HCT116 (cell line): ENCODE results near the gene LINGO1. TPM values are rescaled to one million over a fixed set of nuclear protein-coding genes. Genes with fewer than 3 reads are reported as not detected.

ENCODE experiments used
- ATAC-seq: fragments of 200-7000 bp; cut with Tn5 transposase; 2 replicates; pipeline ENCODE4 v1.9.1; 2020; ENCODE audit warnings: mild to moderate bottlenecking, moderate library complexity
- BruUV-seq: library from RNA; stranded (reverse); fragments of 400-500 nt; replicated peaks from 2 replicates; lab custom pipeline; 2021; lab: Mats Ljungman, UMichigan
- CTCF ChIA-PET: fragments of 300-600 bp; sonication (Branson Sonifier 250); formaldehyde crosslinking; loops from one replicate; lab custom pipeline; 2021; ENCODE audit warnings: antibody characterized with exemption; lab: Charles Lee
- POLR2A ChIA-PET: fragments of 300-600, 350-600 bp; sonication (Branson Sonifier 250); formaldehyde crosslinking; loops from one replicate; lab custom pipeline; 2021; ENCODE audit warnings: antibody characterized with exemption; lab: Charles Lee
- RAD21 ChIA-PET, 2 experiments: fragments of 300-600 bp; sonication (Branson Sonifier 250); formaldehyde crosslinking; loops; one replicate each; lab custom pipeline; 2023; ENCODE audit warnings: low total read pairs in 2 of 2; ENCODE audit not compliant: uncharacterized antibody in 2 of 2, unreplicated experiment in 2 of 2, low non-redundant PET in 1 of 2; lab: Charles Lee
- DNase-seq: peaks from one replicate; pipeline ENCODE4 v3.0.0-alpha.2; 2010; ENCODE audit warnings: low read depth, low spot score
- H2AFZ ChIP-seq: fragments of 200-600 bp; shearing (Covaris generic), sonication (generic); 2 replicates; pipeline ENCODE4 v1.6.1; 2017; ENCODE audit warnings: low read depth, mixed run types, mixed read lengths, antibody characterized with exemption, low read length; ENCODE audit not compliant: poor library complexity, severe bottlenecking
- H3K27ac ChIP-seq: 2 replicates; pipeline ENCODE4 v1.5.1; 2012; ENCODE audit warnings: low read depth, low read length
- H3K27me3 ChIP-seq: fragments of 200-600 bp; sonication (generic); 2 replicates; pipeline ENCODE4 v1.6.1; 2016; ENCODE audit warnings: mixed run types, low read length, mixed read lengths; ENCODE audit not compliant: insufficient read depth
- H3K36me3 ChIP-seq, 2 experiments: fragments of 200-500 bp in 1 of 2; fragments of 200-600 bp in 1 of 2; sonication (Bioruptor generic) in 1 of 2; sonication (generic) in 1 of 2; 2 replicates each; pipeline versions ENCODE4 v1.5.1 to v1.6.1; 2014 to 2016; ENCODE audit warnings: low read length in 2 of 2, inconsistent platforms in 1 of 2, mixed read lengths in 1 of 2, mixed run types in 1 of 2; ENCODE audit not compliant: insufficient read depth in 2 of 2, control insufficient read depth in 1 of 2
- H3K4me1 ChIP-seq, 2 experiments: fragments of 200-600 bp in 1 of 2; sonication (generic) in 1 of 2; 2 replicates each; pipeline versions ENCODE4 v1.5.1 to v1.6.1; 2012 to 2017; ENCODE audit warnings: low read length in 2 of 2, inconsistent platforms in 1 of 2, mild to moderate bottlenecking in 1 of 2, mixed read lengths in 1 of 2, mixed run types in 1 of 2, moderate library complexity in 1 of 2; ENCODE audit not compliant: insufficient read depth in 2 of 2, control insufficient read depth in 1 of 2
- H3K4me2 ChIP-seq: fragments of 200-600 bp; sonication (generic); 2 replicates; pipeline ENCODE4 v1.6.1; 2017; ENCODE audit warnings: mixed run types, low read length, mixed read lengths
- H3K4me3 ChIP-seq, 2 experiments: fragments of 200-600 bp in 1 of 2; sonication (generic) in 1 of 2; replicated peaks in 1 of 2; 2 replicates each; pipeline ENCODE4 v1.5.1; 2011 to 2016; ENCODE audit warnings: low read length in 2 of 2, control low read depth in 1 of 2, low read depth in 1 of 2, mild to moderate bottlenecking in 1 of 2, mixed read lengths in 1 of 2, mixed run types in 1 of 2
- H3K79me2 ChIP-seq: fragments of 200-600 bp; sonication (generic); 2 replicates; pipeline ENCODE4 v1.6.1; 2017; ENCODE audit warnings: mild to moderate bottlenecking, mixed run types, low read length, moderate library complexity, mixed read lengths; ENCODE audit not compliant: insufficient read depth
- H3K9ac ChIP-seq: fragments of 200-600 bp; sonication (generic); 2 replicates; pipeline ENCODE4 v1.6.1; 2016; ENCODE audit warnings: low read length, mixed read lengths
- H3K9me2 ChIP-seq: fragments of 200-600 bp; sonication (generic), shearing (Covaris generic); 2 replicates; pipeline ENCODE4 v1.6.1; 2017; ENCODE audit warnings: mixed run types, mild to moderate bottlenecking, moderate library complexity; ENCODE audit not compliant: insufficient read depth
- H3K9me3 ChIP-seq, 2 experiments: fragments of 200-500 bp in 1 of 2; fragments of 200-600 bp in 1 of 2; sonication (Bioruptor generic) in 1 of 2; sonication (generic) in 1 of 2; 2 replicates each; pipeline ENCODE4 v1.6.1; 2014 to 2017; ENCODE audit warnings: low read length in 2 of 2, mixed read lengths in 2 of 2, inconsistent platforms in 1 of 2, low read depth in 1 of 2, mild to moderate bottlenecking in 1 of 2, mixed run types in 1 of 2, moderate library complexity in 1 of 2; ENCODE audit not compliant: control insufficient read depth in 1 of 2, insufficient read depth in 1 of 2
- H4K20me1 ChIP-seq: fragments of 200-600 bp; sonication (generic), shearing (Covaris generic); 2 replicates; pipeline ENCODE4 v1.6.1; 2017; ENCODE audit warnings: mixed run types, mild to moderate bottlenecking, moderate library complexity; ENCODE audit not compliant: insufficient read depth
- CEBPB ChIP-seq: IDR thresholded peaks from 2 replicates; pipeline ENCODE4 v1.6.1; 2012; ENCODE audit warnings: low read depth
- ELF1 ChIP-seq: IDR thresholded peaks from 2 replicates; pipeline ENCODE4 v1.6.1; 2012; ENCODE audit warnings: low read depth, borderline replicate concordance
- EZH2phosphoT487 ChIP-seq: fragments of 200-600 bp; IDR thresholded peaks from 2 replicates; pipeline ENCODE4 v1.6.1; 2018; ENCODE audit warnings: antibody characterized with exemption, borderline replicate concordance
- POLR2A ChIP-seq: IDR thresholded peaks from 2 replicates; pipeline ENCODE4 v1.7.0; 2011; ENCODE audit warnings: borderline replicate concordance; ENCODE audit not compliant: insufficient read depth, insufficient read length; ENCODE audit errors: extremely low read depth
- POLR2AphosphoS5 ChIP-seq: IDR thresholded peaks from 2 replicates; pipeline ENCODE4 v1.6.1; 2011; ENCODE audit warnings: mild to moderate bottlenecking, low read depth, low read length, moderate library complexity
- SRF ChIP-seq: IDR thresholded peaks from 2 replicates; pipeline ENCODE4 v1.6.1; 2012; ENCODE audit warnings: low read depth
- TCF7L2 ChIP-seq: IDR thresholded peaks from 2 replicates; pipeline ENCODE4 v1.7.0; 2011; ENCODE audit warnings: borderline replicate concordance, inconsistent platforms; ENCODE audit not compliant: insufficient read depth, insufficient read length; ENCODE audit errors: extremely low read depth
- intact Hi-C: fragments of 100-400 bp; cut with micrococcal nuclease; formaldehyde crosslinking; loops from 2 replicates; pipeline ENCODE4 v1.10.0; 2022
- total RNA-seq: library from RNA; stranded (reverse); gene quantifications from one replicate; pipeline ENCODE4 v1.2.1, GENCODE V29; 2021; ENCODE audit not compliant: unreplicated experiment
- TF ChIP-seq, protein P1 (sequence below): IDR thresholded peaks from 2 replicates; pipeline ENCODE4 v1.6.1; 2012
- TF ChIP-seq, protein P2 (sequence below): IDR thresholded peaks from 2 replicates; pipeline ENCODE4 v1.6.1; 2012
- TF ChIP-seq, protein P3 (sequence below): IDR thresholded peaks from 2 replicates; pipeline ENCODE4 v1.6.1; 2011; ENCODE audit warnings: mild to moderate bottlenecking, low read length, moderate library complexity; ENCODE audit not compliant: insufficient replicate concordance; ENCODE audit errors: extremely low read depth
- TF ChIP-seq, protein P4 (sequence below), 3 experiments: fragments of 200-600 bp in 1 of 3; sonication (generic) in 1 of 3; IDR thresholded peaks in 2 of 3; conservative IDR thresholded peaks in 1 of 3; 2 replicates each; pipeline ENCODE4 v1.5.1; 2012 to 2017; ENCODE audit warnings: low read depth in 2 of 3, low read length in 2 of 3, antibody characterized with exemption in 1 of 3, borderline replicate concordance in 1 of 3, control low read depth in 1 of 3, mild to moderate bottlenecking in 1 of 3, mixed read lengths in 1 of 3, mixed run types in 1 of 3, moderate library complexity in 1 of 3; ENCODE audit not compliant: insufficient read depth in 1 of 3

Gene LINGO1
- total RNA-seq, 1 experiment from 2014 or later: 15.6 TPM

DNA sequence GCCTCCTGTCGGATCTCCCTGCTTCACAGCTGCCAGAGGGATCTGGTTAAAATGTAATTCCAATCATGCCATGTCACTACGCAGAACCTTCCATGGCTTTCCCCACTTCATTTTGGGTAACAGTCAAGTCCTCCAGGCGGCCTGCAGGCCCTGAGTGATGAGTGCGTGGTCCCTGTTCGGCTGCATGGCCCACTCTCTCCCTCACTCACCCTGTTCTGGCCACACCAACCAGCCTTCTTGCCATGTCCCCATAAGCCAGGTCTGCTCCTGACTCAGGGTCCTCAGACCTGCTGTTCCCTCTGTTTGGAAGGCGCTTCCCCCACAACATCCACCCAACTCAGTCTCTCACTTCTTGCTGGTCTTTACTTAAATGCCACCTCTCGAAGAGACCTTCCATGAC lies 41.6 kb upstream of the LINGO1 start:
- no peaks in the 10 kb centered on the region for H3K36me3 ChIP-seq
- H2AFZ ChIP-seq: no peak overlapping the region
- no peak overlapping the region for H3K27ac ChIP-seq
- TF ChIP-seq POLR2A (no peak), SRF (no peak), POLR2AphosphoS5 (no peak), ELF1 (no peak), CEBPB (no peak), EZH2phosphoT487 (no peak), TCF7L2 (no peak)
- TF ChIP-seq, protein P1, sequence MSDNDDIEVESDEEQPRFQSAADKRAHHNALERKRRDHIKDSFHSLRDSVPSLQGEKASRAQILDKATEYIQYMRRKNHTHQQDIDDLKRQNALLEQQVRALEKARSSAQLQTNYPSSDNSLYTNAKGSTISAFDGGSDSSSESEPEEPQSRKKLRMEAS: no peak
- TF ChIP-seq, protein P2, sequence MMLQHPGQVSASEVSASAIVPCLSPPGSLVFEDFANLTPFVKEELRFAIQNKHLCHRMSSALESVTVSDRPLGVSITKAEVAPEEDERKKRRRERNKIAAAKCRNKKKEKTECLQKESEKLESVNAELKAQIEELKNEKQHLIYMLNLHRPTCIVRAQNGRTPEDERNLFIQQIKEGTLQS: no peak
- TF ChIP-seq, protein P3, sequence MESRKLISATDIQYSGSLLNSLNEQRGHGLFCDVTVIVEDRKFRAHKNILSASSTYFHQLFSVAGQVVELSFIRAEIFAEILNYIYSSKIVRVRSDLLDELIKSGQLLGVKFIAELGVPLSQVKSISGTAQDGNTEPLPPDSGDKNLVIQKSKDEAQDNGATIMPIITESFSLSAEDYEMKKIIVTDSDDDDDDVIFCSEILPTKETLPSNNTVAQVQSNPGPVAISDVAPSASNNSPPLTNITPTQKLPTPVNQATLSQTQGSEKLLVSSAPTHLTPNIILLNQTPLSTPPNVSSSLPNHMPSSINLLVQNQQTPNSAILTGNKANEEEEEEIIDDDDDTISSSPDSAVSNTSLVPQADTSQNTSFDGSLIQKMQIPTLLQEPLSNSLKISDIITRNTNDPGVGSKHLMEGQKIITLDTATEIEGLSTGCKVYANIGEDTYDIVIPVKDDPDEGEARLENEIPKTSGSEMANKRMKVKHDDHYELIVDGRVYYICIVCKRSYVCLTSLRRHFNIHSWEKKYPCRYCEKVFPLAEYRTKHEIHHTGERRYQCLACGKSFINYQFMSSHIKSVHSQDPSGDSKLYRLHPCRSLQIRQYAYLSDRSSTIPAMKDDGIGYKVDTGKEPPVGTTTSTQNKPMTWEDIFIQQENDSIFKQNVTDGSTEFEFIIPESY: no peak
- TF ChIP-seq, protein P4, sequence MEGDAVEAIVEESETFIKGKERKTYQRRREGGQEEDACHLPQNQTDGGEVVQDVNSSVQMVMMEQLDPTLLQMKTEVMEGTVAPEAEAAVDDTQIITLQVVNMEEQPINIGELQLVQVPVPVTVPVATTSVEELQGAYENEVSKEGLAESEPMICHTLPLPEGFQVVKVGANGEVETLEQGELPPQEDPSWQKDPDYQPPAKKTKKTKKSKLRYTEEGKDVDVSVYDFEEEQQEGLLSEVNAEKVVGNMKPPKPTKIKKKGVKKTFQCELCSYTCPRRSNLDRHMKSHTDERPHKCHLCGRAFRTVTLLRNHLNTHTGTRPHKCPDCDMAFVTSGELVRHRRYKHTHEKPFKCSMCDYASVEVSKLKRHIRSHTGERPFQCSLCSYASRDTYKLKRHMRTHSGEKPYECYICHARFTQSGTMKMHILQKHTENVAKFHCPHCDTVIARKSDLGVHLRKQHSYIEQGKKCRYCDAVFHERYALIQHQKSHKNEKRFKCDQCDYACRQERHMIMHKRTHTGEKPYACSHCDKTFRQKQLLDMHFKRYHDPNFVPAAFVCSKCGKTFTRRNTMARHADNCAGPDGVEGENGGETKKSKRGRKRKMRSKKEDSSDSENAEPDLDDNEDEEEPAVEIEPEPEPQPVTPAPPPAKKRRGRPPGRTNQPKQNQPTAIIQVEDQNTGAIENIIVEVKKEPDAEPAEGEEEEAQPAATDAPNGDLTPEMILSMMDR (IDR thresholded peaks at IDR 0.05 in 2 of 3, conservative IDR thresholded peaks at IDR 0.05 in 1 of 3; ENCODE audit: borderline replicate concordance in 1 of 3, insufficient read depth in 1 of 3, low read depth in 2 of 3, low read length in 2 of 3): no peak
- ChIA-PET RAD21 (no interaction called here), POLR2A (no interaction called here), CTCF (no interaction called here)
- no peaks in the 10 kb centered on the region for H3K79me2 ChIP-seq
- no peak overlapping the region for H3K4me2 ChIP-seq
- H3K4me3 ChIP-seq: no peak overlapping the region
- ATAC-seq (no peak), DNase-seq (no peak)
- H4K20me1 ChIP-seq: no peaks in the 10 kb centered on the region
- no peaks in the 10 kb centered on the region for H3K9me2 ChIP-seq
- no peak overlapping the region for H3K9ac ChIP-seq
- H3K27me3 ChIP-seq: peaks cover 22% of the 10 kb centered on the region
- intact Hi-C loops: no loop called here
- H3K4me1 ChIP-seq: no peaks in the 10 kb centered on the region
- BruUV-seq: no TSS peak
- H3K9me3 ChIP-seq: no peaks in the 10 kb centered on the region
